H54 (cell line): ENCODE measurements around the gene SH3GL1.
"Not testable (repeated sequence)": the region's sequence is repeated elsewhere in the genome, so short reads cannot be mapped to it uniquely, and the experiment has no call there.

Experiments
- DNase-seq: peaks from one replicate; pipeline ENCODE4 v3.0.0; 2011; ENCODE audit warnings: low spot score, mixed read lengths; ENCODE audit not compliant: insufficient read length
- FAIRE-seq: peaks from 3 replicates; lab custom pipeline; 2011; peaks lifted over from hg19 to GRCh38; lab: Jason Lieb, UNC
- POLR2A ChIP-seq: IDR thresholded peaks from 2 replicates; pipeline ENCODE4 v1.6.1; 2011; ENCODE audit warnings: low read depth, mild to moderate bottlenecking, low read length

Gene SH3GL1

GRCh38 chr19:4350111-4350510 lies 50.2 kb downstream of the SH3GL1 start:
- TF ChIP-seq POLR2A, result no peak
- FAIRE-seq (no peak), DNase-seq (no peak)

GRCh38 chr19:4349225-4349624 lies 51.1 kb downstream of the SH3GL1 start:
- not testable (repeated sequence) for FAIRE-seq, DNase-seq

GRCh38 chr19:4347521-4347920 lies 52.8 kb downstream of the SH3GL1 start:
- DNase-seq (no peak), FAIRE-seq (no peak)
- TF ChIP-seq POLR2A, result no peak

GRCh38 chr19:4346020-4346383 lies 54.3 kb downstream of the SH3GL1 start:
- FAIRE-seq (no peak), DNase-seq (no peak)
- TF ChIP-seq POLR2A, result no peak

GRCh38 chr19:4345342-4346019 lies 54.9 kb downstream of the SH3GL1 start:
- no peak for DNase-seq
- TF ChIP-seq POLR2A, result no peak
- FAIRE-seq, result no peak

- peak; percentile 44 for TF ChIP-seq POLR2A
- DNase-seq (peak; percentile 69), FAIRE-seq (no peak)
Measured at GRCh38 chr19:4343370-4344307, 56.7 kb downstream of the SH3GL1 start, which contains the start of gene MPND. Gene MPND (plus strand): TSS chr19:4343562. CDS start chr19:4343594, 32 bp downstream.

GRCh38 chr19:4342615-4343369 lies 57.6 kb downstream of the SH3GL1 start:
- FAIRE-seq (peak; percentile 94), DNase-seq (peak; percentile 93)
- peak; percentile 72 for TF ChIP-seq POLR2A

- TF ChIP-seq POLR2A, result no peak
- DNase-seq (no peak), FAIRE-seq (no peak)
Measured at GRCh38 chr19:4342314-4342614, 58.1 kb downstream of the SH3GL1 start.

GRCh38 chr19:4338441-4339355 lies 61.6 kb downstream of the SH3GL1 start, which contains the start of gene STAP2:
Gene STAP2 (minus strand): TSS chr19:4338827. CDS start chr19:4338753, 74 bp downstream.
- TF ChIP-seq POLR2A, result no peak
- DNase-seq, result no peak
- FAIRE-seq, result no peak

GRCh38 chr19:4337906-4338440 lies 62.4 kb downstream of the SH3GL1 start:
- FAIRE-seq (no peak), DNase-seq (no peak)
- TF ChIP-seq POLR2A, result no peak

GRCh38 chr19:4334929-4335570 lies 65.3 kb downstream of the SH3GL1 start:
- no peak for DNase-seq
- FAIRE-seq, result no peak
- no peak for TF ChIP-seq POLR2A

GRCh38 chr19:4329858-4330257 lies 70.5 kb downstream of the SH3GL1 start:
- FAIRE-seq, result no peak
- no peak for TF ChIP-seq POLR2A
- DNase-seq, result no peak

- FAIRE-seq, result not testable (repeated sequence)
Measured at GRCh38 chr19:4328991-4329681, 71.2 kb downstream of the SH3GL1 start.

More at GRCh38 chr19:4328991-4329681, 71.2 kb downstream of the SH3GL1 start:
- not testable (repeated sequence) for DNase-seq
